IPS-18c (cell line): ENCODE measurements around the gene HEATR5B.

Experiments used
- H3K4me3 ChIP-seq: 2 replicates; pipeline ENCODE4 v1.7.0; 2013; ENCODE audit warnings: low read depth, mild to moderate bottlenecking, low read length, moderate library complexity; ENCODE audit not compliant: insufficient read depth
- H3K9me3 ChIP-seq: one replicate; pipeline ENCODE4 v1.6.1; 2013; ENCODE audit warnings: mild to moderate bottlenecking, low read length, moderate library complexity; ENCODE audit not compliant: control insufficient read depth, insufficient read depth

HEATR5B gene

GRCh38 chr2:37083873-37084794, at the start of gene HEATR5B, which contains the start of gene GPATCH11:
HEATR5B (minus strand) TSS chr2:37084372; CDS start chr2:37083414, 958 bp downstream.
GPATCH11 (plus strand) TSS chr2:37084518; CDS start chr2:37088382, 3,864 bp downstream.
- Histone ChIP-seq H3K9me3 (no peaks in the 10 kb centered on the region), H3K4me3 (peak within 1 kb of the TSS; percentile 92)

- Histone ChIP-seq H3K9me3 (no peaks in the 10 kb centered on the region), H3K4me3 (no peak overlapping the region)
Observed at GRCh38 chr2:37132914-37133313, 48.7 kb upstream of the HEATR5B start.

- Histone ChIP-seq H3K9me3 (no peaks in the 10 kb centered on the region), H3K4me3 (no peak overlapping the region)
Observed at GRCh38 chr2:37125416-37125815, 41.2 kb upstream of the HEATR5B start.

GRCh38 chr2:37119157-37119556, 35.0 kb upstream of the HEATR5B start:
- Histone ChIP-seq H3K9me3 (no peaks in the 10 kb centered on the region), H3K4me3 (no peak overlapping the region)

GRCh38 chr2:37117566-37117965, 33.4 kb upstream of the HEATR5B start:
- H3K4me3 ChIP-seq, result no peak overlapping the region
- H3K9me3 ChIP-seq, result no peaks in the 10 kb centered on the region

- Histone ChIP-seq H3K4me3 (no peak overlapping the region), H3K9me3 (no peaks in the 10 kb centered on the region)
Observed at GRCh38 chr2:37111958-37112357, 27.8 kb upstream of the HEATR5B start.

- Histone ChIP-seq H3K4me3 (no peak overlapping the region), H3K9me3 (no peaks in the 10 kb centered on the region)
Observed at GRCh38 chr2:37110306-37111212, 26.4 kb upstream of the HEATR5B start.

- Histone ChIP-seq H3K4me3 (no peak overlapping the region), H3K9me3 (no peaks in the 10 kb centered on the region)
Observed at GRCh38 chr2:37109523-37109922, 25.4 kb upstream of the HEATR5B start.

- H3K9me3 ChIP-seq, result no peaks in the 10 kb centered on the region
- no peak overlapping the region for H3K4me3 ChIP-seq
Observed at GRCh38 chr2:37105150-37105549, 21.0 kb upstream of the HEATR5B start.

GRCh38 chr2:37104178-37104577, 20.0 kb upstream of the HEATR5B start:
- no peaks in the 10 kb centered on the region for H3K9me3 ChIP-seq
- H3K4me3 ChIP-seq, result no peak overlapping the region

GRCh38 chr2:37102588-37102987, 18.4 kb upstream of the HEATR5B start:
- Histone ChIP-seq H3K9me3 (no peaks in the 10 kb centered on the region), H3K4me3 (no peak overlapping the region)

GRCh38 chr2:37100054-37100453, 15.9 kb upstream of the HEATR5B start:
- Histone ChIP-seq H3K4me3 (no peak overlapping the region), H3K9me3 (no peaks in the 10 kb centered on the region)

GRCh38 chr2:37098416-37099118, 14.4 kb upstream of the HEATR5B start:
- Histone ChIP-seq H3K9me3 (no peaks in the 10 kb centered on the region), H3K4me3 (no peak overlapping the region)

GRCh38 chr2:37096568-37096967, 12.4 kb upstream of the HEATR5B start:
- H3K9me3 ChIP-seq, result no peaks in the 10 kb centered on the region
- no peak overlapping the region for H3K4me3 ChIP-seq

GRCh38 chr2:37091873-37092272, 7.7 kb upstream of the HEATR5B start:
- Histone ChIP-seq H3K4me3 (no peak overlapping the region), H3K9me3 (no peaks in the 10 kb centered on the region)

GRCh38 chr2:37090019-37090477, 5.9 kb upstream of the HEATR5B start:
- no peak overlapping the region for H3K4me3 ChIP-seq
- H3K9me3 ChIP-seq, result no peaks in the 10 kb centered on the region

GRCh38 chr2:37085731-37086147, 1.6 kb upstream of the HEATR5B start:
- H3K4me3 ChIP-seq, result no peak overlapping the region

More at GRCh38 chr2:37085731-37086147, 1.6 kb upstream of the HEATR5B start:
- no peaks in the 10 kb centered on the region for H3K9me3 ChIP-seq
